Thoracic aorta (tissue), 2 donors: Measurements from ENCODE around the gene CYYR1. TPM values are rescaled to one million over a fixed set of nuclear protein-coding genes. Genes with fewer than 3 reads are reported as not detected.

ENCODE experiments used
- ATAC-seq: fragments of 150-250 bp; one replicate; pipeline ENCODE4 v1.8.0; 2017; ENCODE audit warnings: low read depth; ENCODE audit not compliant: insufficient number of reproducible peaks, low FRiP score
- DNase-seq: peaks from one replicate; pipeline ENCODE4 v3.0.0-alpha.2; 2020; ENCODE audit warnings: low spot score
- H3K27ac ChIP-seq, 2 donors: fragments of 200-600 bp; sonication (generic); 1 replicate in 1 of 2; 2 replicates in 1 of 2; pipeline ENCODE4 v1.5.1; 2016; ENCODE audit warnings: mild to moderate bottlenecking in 2 of 2, moderate library complexity in 2 of 2
- H3K27me3 ChIP-seq: fragments of 200-600 bp; sonication (generic); replicated peaks from 2 replicates; pipeline ENCODE4 v1.6.0; 2016; ENCODE audit warnings: mild to moderate bottlenecking; ENCODE audit not compliant: insufficient read depth
- H3K36me3 ChIP-seq: fragments of 200-600 bp; sonication (generic); one replicate; pipeline ENCODE4 v1.5.1; 2016
- H3K4me1 ChIP-seq, 2 donors: fragments of 200-600 bp; sonication (generic); 1 replicate in 1 of 2; 2 replicates in 1 of 2; pipeline versions ENCODE4 v1.5.1 to v1.6.0; 2016; ENCODE audit warnings: low read depth in 2 of 2, mild to moderate bottlenecking in 1 of 2; ENCODE audit not compliant: control insufficient read depth in 1 of 2
- H3K4me3 ChIP-seq: fragments of 200-600 bp; sonication (generic); 2 replicates; pipeline ENCODE4 v1.5.1; 2016; ENCODE audit warnings: mild to moderate bottlenecking
- H3K9me3 ChIP-seq: fragments of 200-600 bp; sonication (generic); 2 replicates; pipeline ENCODE4 v1.5.1; 2016
- CTCF ChIP-seq: fragments of 200-600 bp; sonication (generic); IDR thresholded peaks from one replicate; pipeline ENCODE4 v1.5.1; 2019; ENCODE audit warnings: antibody characterized with exemption
- total RNA-seq, 2 donors: library from RNA; depleted of rRNA; stranded (reverse); fragments of >200 nt; gene quantifications; one replicate each; pipeline versions ENCODE4 v1.1.0 to v1.2.3, GENCODE V29; 2016

Gene CYYR1
- total RNA-seq, 2 donors from 2014 or later: 6.6 to 15.8 TPM

- Histone ChIP-seq H3K4me3 (no peak overlapping the region), H3K27ac (no peak overlapping the region), H3K36me3 (no peaks in the 10 kb centered on the region), H3K4me1 (no peaks in the 10 kb centered on the region), H3K27me3 (no peaks in the 10 kb centered on the region), H3K9me3 (no peaks in the 10 kb centered on the region)
- DNase-seq (no peak), ATAC-seq (no peak)
- TF ChIP-seq CTCF: no peak
These were observed 23.9 kb upstream of the CYYR1 start for GRCh38 chr21:26597031-26597430.

- DNase-seq (no peak), ATAC-seq (no peak)
- H3K36me3 ChIP-seq: no peaks in the 10 kb centered on the region
- H3K4me1 ChIP-seq: no peaks in the 10 kb centered on the region
- TF ChIP-seq CTCF: no peak
- no peak overlapping the region for H3K4me3 ChIP-seq
- H3K27me3 ChIP-seq: no peaks in the 10 kb centered on the region
- H3K9me3 ChIP-seq: no peaks in the 10 kb centered on the region
- H3K27ac ChIP-seq: no peak overlapping the region
These were observed 22.9 kb upstream of the CYYR1 start for GRCh38 chr21:26595971-26596370.

GRCh38 chr21:26593800-26594199 lies 20.7 kb upstream of the CYYR1 start:
- Histone ChIP-seq H3K36me3 (no peaks in the 10 kb centered on the region), H3K27ac (no peak overlapping the region), H3K27me3 (no peaks in the 10 kb centered on the region), H3K4me1 (no peaks in the 10 kb centered on the region), H3K9me3 (no peaks in the 10 kb centered on the region), H3K4me3 (no peak overlapping the region)
- no peak for TF ChIP-seq CTCF
- ATAC-seq (no peak), DNase-seq (no peak)

GRCh38 chr21:26591543-26591942 lies 18.5 kb upstream of the CYYR1 start:
- ATAC-seq (no peak), DNase-seq (no peak)
- Histone ChIP-seq H3K9me3 (no peaks in the 10 kb centered on the region), H3K27ac (no peak overlapping the region), H3K4me1 (no peaks in the 10 kb centered on the region), H3K4me3 (no peak overlapping the region), H3K27me3 (no peaks in the 10 kb centered on the region), H3K36me3 (no peaks in the 10 kb centered on the region)
- TF ChIP-seq CTCF: no peak

- DNase-seq: no peak
- H3K4me1 ChIP-seq: no peaks in the 10 kb centered on the region
- no peak for ATAC-seq
- no peaks in the 10 kb centered on the region for H3K36me3 ChIP-seq
- no peak for TF ChIP-seq CTCF
- no peaks in the 10 kb centered on the region for H3K27me3 ChIP-seq
- no peak overlapping the region for H3K27ac ChIP-seq
- H3K4me3 ChIP-seq: no peak overlapping the region
- no peaks in the 10 kb centered on the region for H3K9me3 ChIP-seq
These were observed 15.4 kb upstream of the CYYR1 start for GRCh38 chr21:26588446-26588845.
